ENCODE measurements around the gene NR2E3. TPM values are rescaled to one million over a fixed set of nuclear protein-coding genes. Genes with fewer than 3 reads are reported as not detected.
"Not testable (repeated sequence)": the region's sequence is repeated elsewhere in the genome, so short reads cannot be mapped to it uniquely, and the experiment has no call there.

NR2E3 gene
- total and polyA plus RNA-seq, 5 donors = 0.05 to 0.12 TPM; not detected in 3

GRCh38 chr15:71821547-71822129, 11.3 kb downstream of the NR2E3 start:
- ATAC-seq = no peak
- intact Hi-C loops (cut with DNase I) = no loop called here
- H3K4me3 ChIP-seq (ENCODE audit: low read length) = no peak overlapping the region

GRCh38 chr15:71822890-71823630, 12.7 kb downstream of the NR2E3 start:
- no peak for ATAC-seq
- H3K27me3 ChIP-seq (ENCODE audit: control insufficient read depth, insufficient read depth) = no peaks in the 10 kb centered on the region

More at GRCh38 chr15:71821547-71822129, 11.3 kb downstream of the NR2E3 start:
- Histone ChIP-seq H3K27ac (ENCODE audit: low read length) (no peak overlapping the region), H3K4me1 (ENCODE audit: control insufficient read depth, insufficient read depth, low read length) (no peaks in the 10 kb centered on the region), H3K9me3 (ENCODE audit: control insufficient read depth, low read length) (peaks cover 3% of the 10 kb centered on the region), H3K27me3 (ENCODE audit: control insufficient read depth, insufficient read depth) (no peaks in the 10 kb centered on the region)
- WGBS = 89% methylated on average over 5 of the region's 5 CpGs
- DNase-seq = no peak

GRCh38 chr15:71823801-71824200, 13.4 kb downstream of the NR2E3 start:
- H3K27ac ChIP-seq (ENCODE audit: low read length) = no peak overlapping the region
- DNase-seq = no peak
- WGBS = 70% methylated on average over 3 of the region's 3 CpGs

More at GRCh38 chr15:71822890-71823630, 12.7 kb downstream of the NR2E3 start:
- 97% methylated on average over 3 of the region's 3 CpGs for WGBS
- Histone ChIP-seq H3K9me3 (ENCODE audit: control insufficient read depth, low read length) (peaks cover 3% of the 10 kb centered on the region), H3K4me3 (ENCODE audit: low read length) (no peak overlapping the region), H3K27ac (ENCODE audit: low read length) (no peak overlapping the region), H3K4me1 (ENCODE audit: control insufficient read depth, insufficient read depth, low read length) (no peaks in the 10 kb centered on the region)
- intact Hi-C loops (cut with DNase I) = no loop called here
- DNase-seq = no peak

GRCh38 chr15:71825021-71825730, 14.8 kb downstream of the NR2E3 start:
- H3K27me3 ChIP-seq (ENCODE audit: control insufficient read depth, insufficient read depth) = no peaks in the 10 kb centered on the region
- H3K9me3 ChIP-seq (ENCODE audit: control insufficient read depth, low read length) = peaks cover 3% of the 10 kb centered on the region
- no peak overlapping the region for H3K27ac ChIP-seq (ENCODE audit: low read length)
- DNase-seq = no peak
- no peak overlapping the region for H3K4me3 ChIP-seq (ENCODE audit: low read length)
- intact Hi-C loops (cut with DNase I) = no loop called here
- H3K4me1 ChIP-seq (ENCODE audit: control insufficient read depth, insufficient read depth, low read length) = no peaks in the 10 kb centered on the region
- no peak for ATAC-seq
- WGBS = 88% methylated on average over 4 of the region's 4 CpGs

More at GRCh38 chr15:71823801-71824200, 13.4 kb downstream of the NR2E3 start:
- ATAC-seq = no peak
- intact Hi-C loops (cut with DNase I) = no loop called here
- Histone ChIP-seq H3K4me1 (ENCODE audit: control insufficient read depth, insufficient read depth, low read length) (no peaks in the 10 kb centered on the region), H3K27me3 (ENCODE audit: control insufficient read depth, insufficient read depth) (no peaks in the 10 kb centered on the region), H3K9me3 (ENCODE audit: control insufficient read depth, low read length) (peaks cover 3% of the 10 kb centered on the region), H3K4me3 (ENCODE audit: low read length) (no peak overlapping the region)

- H3K9me3 ChIP-seq (ENCODE audit: control insufficient read depth, low read length) = peaks cover 3% of the 10 kb centered on the region
- ATAC-seq = no peak
- H3K4me1 ChIP-seq (ENCODE audit: control insufficient read depth, insufficient read depth, low read length) = no peaks in the 10 kb centered on the region
- intact Hi-C loops (cut with DNase I) = no loop called here
- DNase-seq = no peak
- 88% methylated on average over 5 of the region's 5 CpGs for WGBS
- H3K27ac ChIP-seq (ENCODE audit: low read length) = no peak overlapping the region
- H3K4me3 ChIP-seq (ENCODE audit: low read length) = no peak overlapping the region
- no peaks in the 10 kb centered on the region for H3K27me3 ChIP-seq (ENCODE audit: control insufficient read depth, insufficient read depth)
Observed at GRCh38 chr15:71826196-71826595, 15.8 kb downstream of the NR2E3 start.

GRCh38 chr15:71830981-71831380, 20.6 kb downstream of the NR2E3 start:
- Histone ChIP-seq H3K4me3 (ENCODE audit: low read length) (no peak overlapping the region), H3K4me1 (ENCODE audit: control insufficient read depth, insufficient read depth, low read length) (no peaks in the 10 kb centered on the region), H3K27ac (ENCODE audit: low read length) (no peak overlapping the region), H3K27me3 (ENCODE audit: control insufficient read depth, insufficient read depth) (no peaks in the 10 kb centered on the region), H3K9me3 (ENCODE audit: control insufficient read depth, low read length) (no peaks in the 10 kb centered on the region)
- intact Hi-C loops (cut with DNase I) = no loop called here
- 68% methylated on average over 2 of the region's 2 CpGs for WGBS
- no peak for ATAC-seq
- DNase-seq = no peak

GRCh38 chr15:71841563-71841962, 31.2 kb downstream of the NR2E3 start:
- no peaks in the 10 kb centered on the region for H3K9me3 ChIP-seq (ENCODE audit: control insufficient read depth, low read length)
- no peaks in the 10 kb centered on the region for H3K4me1 ChIP-seq (ENCODE audit: control insufficient read depth, insufficient read depth, low read length)
- intact Hi-C loops (cut with DNase I) = no loop called here
- no peaks in the 10 kb centered on the region for H3K27me3 ChIP-seq (ENCODE audit: control insufficient read depth, insufficient read depth)
- no peak for DNase-seq
- 95% methylated on average over 3 of the region's 3 CpGs for WGBS
- no peak overlapping the region for H3K4me3 ChIP-seq (ENCODE audit: low read length)
- ATAC-seq = no peak
- H3K27ac ChIP-seq (ENCODE audit: low read length) = no peak overlapping the region

- 69% methylated on average over 2 of the region's 2 CpGs for WGBS
- ATAC-seq (no peak), DNase-seq (no peak)
- H3K27ac ChIP-seq (ENCODE audit: low read length) = no peak overlapping the region
- no peak overlapping the region for H3K4me3 ChIP-seq (ENCODE audit: low read length)
- no peaks in the 10 kb centered on the region for H3K9me3 ChIP-seq (ENCODE audit: control insufficient read depth, low read length)
- H3K4me1 ChIP-seq (ENCODE audit: control insufficient read depth, insufficient read depth, low read length) = no peaks in the 10 kb centered on the region
- intact Hi-C loops (cut with DNase I) = no loop called here
- no peaks in the 10 kb centered on the region for H3K27me3 ChIP-seq (ENCODE audit: control insufficient read depth, insufficient read depth)
Observed at GRCh38 chr15:71844916-71845315, 34.6 kb downstream of the NR2E3 start.

- ATAC-seq = no peak
- Histone ChIP-seq H3K27ac (ENCODE audit: low read length) (no peak overlapping the region), H3K9me3 (ENCODE audit: control insufficient read depth, low read length) (no peaks in the 10 kb centered on the region), H3K4me3 (ENCODE audit: low read length) (no peak overlapping the region), H3K4me1 (ENCODE audit: control insufficient read depth, insufficient read depth, low read length) (no peaks in the 10 kb centered on the region), H3K27me3 (ENCODE audit: control insufficient read depth, insufficient read depth) (no peaks in the 10 kb centered on the region)
- WGBS = 98% methylated on average over 1 of the region's 1 CpG
- DNase-seq = no peak
- intact Hi-C loops (cut with DNase I) = no loop called here
Observed at GRCh38 chr15:71853543-71853942, 43.2 kb downstream of the NR2E3 start.

GRCh38 chr15:71858232-71858631, 47.9 kb downstream of the NR2E3 start:
- H3K4me3 ChIP-seq (ENCODE audit: low read length); intact Hi-C loops (cut with DNase I); H3K27ac ChIP-seq (ENCODE audit: low read length); H3K4me1 ChIP-seq (ENCODE audit: control insufficient read depth, insufficient read depth, low read length); ATAC-seq; DNase-seq; H3K9me3 ChIP-seq (ENCODE audit: control insufficient read depth, low read length); H3K27me3 ChIP-seq (ENCODE audit: control insufficient read depth, insufficient read depth): not testable (repeated sequence)
- 96% methylated on average over 4 of the region's 4 CpGs for WGBS

Data from right cardiac atrium (tissue), 5 donors.